ENCODE data around the gene RBM43.

The RBM43 gene

GRCh38 chr2:151275291-151275690, 13.6 kb upstream of the RBM43 start:
- Histone ChIP-seq H3K27ac (ENCODE audit: extremely low read depth, low read depth, low read length) (no peak overlapping the region), H3K4me1 (ENCODE audit: control insufficient read depth, insufficient read depth, low read length) (no peaks in the 10 kb centered on the region), H3K4me3 (ENCODE audit: low read depth, low read length) (no peak overlapping the region), H3K36me3 (ENCODE audit: control insufficient read depth in 2 of 2, insufficient read depth in 1 of 2, low read length in 2 of 2) (no peaks in the 10 kb centered on the region), H3K9me3 (ENCODE audit: control insufficient read depth, insufficient read depth, low read depth, low read length) (no peaks in the 10 kb centered on the region)
- POLR2A ChIA-PET, result no interaction called here
- TF ChIP-seq ZNF560 (tag by site-specific recombination; IDR thresholded peaks at IDR 0.05; ENCODE audit: borderline replicate concordance) (no peak), KLF10 (tag by site-specific recombination; IDR thresholded peaks at IDR 0.05) (no peak), ZNF394 (tag by site-specific recombination; IDR thresholded peaks at IDR 0.05; ENCODE audit: borderline replicate concordance) (no peak), PBX3 (CRISPR knock-in tag; IDR thresholded peaks at IDR 0.05) (no peak), ZNF112 (tag by site-specific recombination; IDR thresholded peaks at IDR 0.05) (no peak), ZNF830 (tag by site-specific recombination; IDR thresholded peaks at IDR 0.05; ENCODE audit: low read depth) (no peak), ZNF174 (tag by site-specific recombination; IDR thresholded peaks at IDR 0.05) (no peak), REPIN1 (tag by site-specific recombination; IDR thresholded peaks at IDR 0.05; ENCODE audit: low read depth) (no peak), ZNF146 (tag by site-specific recombination; IDR thresholded peaks at IDR 0.05) (no peak), ZNF747 (tag by site-specific recombination; IDR thresholded peaks at IDR 0.05) (no peak), ZNF37A (tag by site-specific recombination; IDR thresholded peaks at IDR 0.05) (no peak), ZBTB17 (tag by site-specific recombination; IDR thresholded peaks at IDR 0.05) (no peak), ZNF48 (tag by site-specific recombination; IDR thresholded peaks at IDR 0.05) (no peak), ZNF529 (tag by site-specific recombination; IDR thresholded peaks at IDR 0.05; ENCODE audit: insufficient replicate concordance) (no peak), ZNF510 (tag by site-specific recombination; IDR thresholded peaks at IDR 0.05; ENCODE audit: insufficient replicate concordance) (no peak), ZNF514 (tag by site-specific recombination; IDR thresholded peaks at IDR 0.05) (no peak), ZNF658 (tag by site-specific recombination; IDR thresholded peaks at IDR 0.05) (no peak), ZNF280D (tag by site-specific recombination; IDR thresholded peaks at IDR 0.05) (no peak), HOXA7 (CRISPR knock-in tag; IDR thresholded peaks at IDR 0.05; ENCODE audit: borderline replicate concordance) (no peak)
- TF ChIP-seq, protein P1, sequence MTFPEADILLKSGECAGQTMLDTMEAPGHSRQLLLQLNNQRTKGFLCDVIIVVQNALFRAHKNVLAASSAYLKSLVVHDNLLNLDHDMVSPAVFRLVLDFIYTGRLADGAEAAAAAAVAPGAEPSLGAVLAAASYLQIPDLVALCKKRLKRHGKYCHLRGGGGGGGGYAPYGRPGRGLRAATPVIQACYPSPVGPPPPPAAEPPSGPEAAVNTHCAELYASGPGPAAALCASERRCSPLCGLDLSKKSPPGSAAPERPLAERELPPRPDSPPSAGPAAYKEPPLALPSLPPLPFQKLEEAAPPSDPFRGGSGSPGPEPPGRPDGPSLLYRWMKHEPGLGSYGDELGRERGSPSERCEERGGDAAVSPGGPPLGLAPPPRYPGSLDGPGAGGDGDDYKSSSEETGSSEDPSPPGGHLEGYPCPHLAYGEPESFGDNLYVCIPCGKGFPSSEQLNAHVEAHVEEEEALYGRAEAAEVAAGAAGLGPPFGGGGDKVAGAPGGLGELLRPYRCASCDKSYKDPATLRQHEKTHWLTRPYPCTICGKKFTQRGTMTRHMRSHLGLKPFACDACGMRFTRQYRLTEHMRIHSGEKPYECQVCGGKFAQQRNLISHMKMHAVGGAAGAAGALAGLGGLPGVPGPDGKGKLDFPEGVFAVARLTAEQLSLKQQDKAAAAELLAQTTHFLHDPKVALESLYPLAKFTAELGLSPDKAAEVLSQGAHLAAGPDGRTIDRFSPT (tag by site-specific recombination; IDR thresholded peaks at IDR 0.05), result no peak
- CTCF ChIA-PET, result no interaction called here

GRCh38 chr2:151271824-151272223, 10.2 kb upstream of the RBM43 start:
- no peaks in the 10 kb centered on the region for H3K9me3 ChIP-seq (ENCODE audit: control insufficient read depth, insufficient read depth, low read depth, low read length)
- POLR2A ChIA-PET, result no interaction called here
- no peaks in the 10 kb centered on the region for H3K4me1 ChIP-seq (ENCODE audit: control insufficient read depth, insufficient read depth, low read length)
- no peak overlapping the region for H3K4me3 ChIP-seq (ENCODE audit: low read depth, low read length)
- CTCF ChIA-PET, result no interaction called here
- H3K36me3 ChIP-seq (ENCODE audit: control insufficient read depth in 2 of 2, insufficient read depth in 1 of 2, low read length in 2 of 2), result no peaks in the 10 kb centered on the region
- TF ChIP-seq ZBTB10 (tag by site-specific recombination; IDR thresholded peaks at IDR 0.05), result no peak
- no peak for TF ChIP-seq SCRT1 (tag by site-specific recombination; IDR thresholded peaks at IDR 0.05; ENCODE audit: borderline replicate concordance)
- no peak for TF ChIP-seq KLF8 (tag by site-specific recombination; IDR thresholded peaks at IDR 0.05)
- H3K27ac ChIP-seq (ENCODE audit: extremely low read depth, low read depth, low read length), result no peak overlapping the region

All from HEK293 (cell line).